ENCODE measurements around the gene MLH3.

DNA sequence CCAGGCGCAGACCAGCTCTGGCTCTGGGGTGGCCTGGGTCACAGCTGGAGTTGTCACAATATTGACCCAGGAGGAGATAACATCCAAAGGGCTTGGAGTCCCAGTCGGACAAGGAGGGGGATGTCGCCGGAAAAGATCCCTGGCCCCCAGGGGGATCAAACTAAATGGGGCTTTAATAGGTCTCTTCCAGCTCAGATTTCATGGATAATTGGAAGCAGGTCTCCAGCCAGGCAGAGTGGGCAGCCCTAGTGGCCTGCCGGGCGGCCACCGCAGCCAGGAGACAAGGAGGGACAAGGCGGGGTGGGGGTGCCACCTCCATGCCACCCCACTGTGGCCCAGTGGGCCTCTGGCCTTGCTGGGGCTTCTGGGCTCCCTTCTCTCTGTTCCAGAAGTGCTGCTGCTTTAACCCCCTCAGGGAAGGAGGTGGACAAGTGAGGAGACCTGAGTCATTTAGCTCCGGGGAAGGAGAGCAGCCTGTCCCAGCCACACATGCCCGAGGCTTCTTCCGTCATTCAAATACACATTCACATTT is 72.8 kb downstream of the MLH3 start:
- TF ChIP-seq, protein P1, sequence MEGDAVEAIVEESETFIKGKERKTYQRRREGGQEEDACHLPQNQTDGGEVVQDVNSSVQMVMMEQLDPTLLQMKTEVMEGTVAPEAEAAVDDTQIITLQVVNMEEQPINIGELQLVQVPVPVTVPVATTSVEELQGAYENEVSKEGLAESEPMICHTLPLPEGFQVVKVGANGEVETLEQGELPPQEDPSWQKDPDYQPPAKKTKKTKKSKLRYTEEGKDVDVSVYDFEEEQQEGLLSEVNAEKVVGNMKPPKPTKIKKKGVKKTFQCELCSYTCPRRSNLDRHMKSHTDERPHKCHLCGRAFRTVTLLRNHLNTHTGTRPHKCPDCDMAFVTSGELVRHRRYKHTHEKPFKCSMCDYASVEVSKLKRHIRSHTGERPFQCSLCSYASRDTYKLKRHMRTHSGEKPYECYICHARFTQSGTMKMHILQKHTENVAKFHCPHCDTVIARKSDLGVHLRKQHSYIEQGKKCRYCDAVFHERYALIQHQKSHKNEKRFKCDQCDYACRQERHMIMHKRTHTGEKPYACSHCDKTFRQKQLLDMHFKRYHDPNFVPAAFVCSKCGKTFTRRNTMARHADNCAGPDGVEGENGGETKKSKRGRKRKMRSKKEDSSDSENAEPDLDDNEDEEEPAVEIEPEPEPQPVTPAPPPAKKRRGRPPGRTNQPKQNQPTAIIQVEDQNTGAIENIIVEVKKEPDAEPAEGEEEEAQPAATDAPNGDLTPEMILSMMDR (IDR thresholded peaks at IDR 0.05; ENCODE audit: low read depth, low read length, missing input control), result no peak
- TF ChIP-seq EGR1 (IDR thresholded peaks at IDR 0.05; ENCODE audit: low read depth in 2 of 2) (no peak), RAD21 (IDR thresholded peaks at IDR 0.05) (no peak), JUND (IDR thresholded peaks at IDR 0.05) (no peak), SP1 (IDR thresholded peaks at IDR 0.05) (no peak)
- TF ChIP-seq, protein P2, sequence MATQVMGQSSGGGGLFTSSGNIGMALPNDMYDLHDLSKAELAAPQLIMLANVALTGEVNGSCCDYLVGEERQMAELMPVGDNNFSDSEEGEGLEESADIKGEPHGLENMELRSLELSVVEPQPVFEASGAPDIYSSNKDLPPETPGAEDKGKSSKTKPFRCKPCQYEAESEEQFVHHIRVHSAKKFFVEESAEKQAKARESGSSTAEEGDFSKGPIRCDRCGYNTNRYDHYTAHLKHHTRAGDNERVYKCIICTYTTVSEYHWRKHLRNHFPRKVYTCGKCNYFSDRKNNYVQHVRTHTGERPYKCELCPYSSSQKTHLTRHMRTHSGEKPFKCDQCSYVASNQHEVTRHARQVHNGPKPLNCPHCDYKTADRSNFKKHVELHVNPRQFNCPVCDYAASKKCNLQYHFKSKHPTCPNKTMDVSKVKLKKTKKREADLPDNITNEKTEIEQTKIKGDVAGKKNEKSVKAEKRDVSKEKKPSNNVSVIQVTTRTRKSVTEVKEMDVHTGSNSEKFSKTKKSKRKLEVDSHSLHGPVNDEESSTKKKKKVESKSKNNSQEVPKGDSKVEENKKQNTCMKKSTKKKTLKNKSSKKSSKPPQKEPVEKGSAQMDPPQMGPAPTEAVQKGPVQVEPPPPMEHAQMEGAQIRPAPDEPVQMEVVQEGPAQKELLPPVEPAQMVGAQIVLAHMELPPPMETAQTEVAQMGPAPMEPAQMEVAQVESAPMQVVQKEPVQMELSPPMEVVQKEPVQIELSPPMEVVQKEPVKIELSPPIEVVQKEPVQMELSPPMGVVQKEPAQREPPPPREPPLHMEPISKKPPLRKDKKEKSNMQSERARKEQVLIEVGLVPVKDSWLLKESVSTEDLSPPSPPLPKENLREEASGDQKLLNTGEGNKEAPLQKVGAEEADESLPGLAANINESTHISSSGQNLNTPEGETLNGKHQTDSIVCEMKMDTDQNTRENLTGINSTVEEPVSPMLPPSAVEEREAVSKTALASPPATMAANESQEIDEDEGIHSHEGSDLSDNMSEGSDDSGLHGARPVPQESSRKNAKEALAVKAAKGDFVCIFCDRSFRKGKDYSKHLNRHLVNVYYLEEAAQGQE (IDR thresholded peaks at IDR 0.05), result no peak
- TF ChIP-seq, protein P3, sequence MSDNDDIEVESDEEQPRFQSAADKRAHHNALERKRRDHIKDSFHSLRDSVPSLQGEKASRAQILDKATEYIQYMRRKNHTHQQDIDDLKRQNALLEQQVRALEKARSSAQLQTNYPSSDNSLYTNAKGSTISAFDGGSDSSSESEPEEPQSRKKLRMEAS (IDR thresholded peaks at IDR 0.05), result no peak
- TF ChIP-seq, protein P4, sequence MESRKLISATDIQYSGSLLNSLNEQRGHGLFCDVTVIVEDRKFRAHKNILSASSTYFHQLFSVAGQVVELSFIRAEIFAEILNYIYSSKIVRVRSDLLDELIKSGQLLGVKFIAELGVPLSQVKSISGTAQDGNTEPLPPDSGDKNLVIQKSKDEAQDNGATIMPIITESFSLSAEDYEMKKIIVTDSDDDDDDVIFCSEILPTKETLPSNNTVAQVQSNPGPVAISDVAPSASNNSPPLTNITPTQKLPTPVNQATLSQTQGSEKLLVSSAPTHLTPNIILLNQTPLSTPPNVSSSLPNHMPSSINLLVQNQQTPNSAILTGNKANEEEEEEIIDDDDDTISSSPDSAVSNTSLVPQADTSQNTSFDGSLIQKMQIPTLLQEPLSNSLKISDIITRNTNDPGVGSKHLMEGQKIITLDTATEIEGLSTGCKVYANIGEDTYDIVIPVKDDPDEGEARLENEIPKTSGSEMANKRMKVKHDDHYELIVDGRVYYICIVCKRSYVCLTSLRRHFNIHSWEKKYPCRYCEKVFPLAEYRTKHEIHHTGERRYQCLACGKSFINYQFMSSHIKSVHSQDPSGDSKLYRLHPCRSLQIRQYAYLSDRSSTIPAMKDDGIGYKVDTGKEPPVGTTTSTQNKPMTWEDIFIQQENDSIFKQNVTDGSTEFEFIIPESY (IDR thresholded peaks at IDR 0.05), result no peak

Data from liver (tissue), 3 donors.